ENCODE data around the gene MYO5B. TPM values are rescaled to one million over a fixed set of nuclear protein-coding genes. Genes with fewer than 3 reads are reported as not detected.
A peak's percentile ranks its signal among the peaks of the same experiment; 100 is the strongest.

The MYO5B gene
- total and polyA plus RNA-seq, 9 of the 15 experiments (the other 6 are each of a cell fraction or from before 2014, with no cell fraction given) = 0.07 to 0.42 (median 0.28) TPM

GRCh38 chr18:49813319-49814146 is 381.4 kb downstream of the MYO5B start, which contains the start of gene ACAA2 (continued):
- TF ChIP-seq, protein P1, sequence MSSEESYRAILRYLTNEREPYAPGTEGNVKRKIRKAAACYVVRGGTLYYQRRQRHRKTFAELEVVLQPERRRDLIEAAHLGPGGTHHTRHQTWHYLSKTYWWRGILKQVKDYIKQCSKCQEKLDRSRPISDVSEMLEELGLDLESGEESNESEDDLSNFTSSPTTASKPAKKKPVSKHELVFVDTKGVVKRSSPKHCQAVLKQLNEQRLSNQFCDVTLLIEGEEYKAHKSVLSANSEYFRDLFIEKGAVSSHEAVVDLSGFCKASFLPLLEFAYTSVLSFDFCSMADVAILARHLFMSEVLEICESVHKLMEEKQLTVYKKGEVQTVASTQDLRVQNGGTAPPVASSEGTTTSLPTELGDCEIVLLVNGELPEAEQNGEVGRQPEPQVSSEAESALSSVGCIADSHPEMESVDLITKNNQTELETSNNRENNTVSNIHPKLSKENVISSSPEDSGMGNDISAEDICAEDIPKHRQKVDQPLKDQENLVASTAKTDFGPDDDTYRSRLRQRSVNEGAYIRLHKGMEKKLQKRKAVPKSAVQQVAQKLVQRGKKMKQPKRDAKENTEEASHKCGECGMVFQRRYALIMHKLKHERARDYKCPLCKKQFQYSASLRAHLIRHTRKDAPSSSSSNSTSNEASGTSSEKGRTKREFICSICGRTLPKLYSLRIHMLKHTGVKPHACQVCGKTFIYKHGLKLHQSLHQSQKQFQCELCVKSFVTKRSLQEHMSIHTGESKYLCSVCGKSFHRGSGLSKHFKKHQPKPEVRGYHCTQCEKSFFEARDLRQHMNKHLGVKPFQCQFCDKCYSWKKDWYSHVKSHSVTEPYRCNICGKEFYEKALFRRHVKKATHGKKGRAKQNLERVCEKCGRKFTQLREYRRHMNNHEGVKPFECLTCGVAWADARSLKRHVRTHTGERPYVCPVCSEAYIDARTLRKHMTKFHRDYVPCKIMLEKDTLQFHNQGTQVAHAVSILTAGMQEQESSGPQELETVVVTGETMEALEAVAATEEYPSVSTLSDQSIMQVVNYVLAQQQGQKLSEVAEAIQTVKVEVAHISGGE (CRISPR knock-in tag; IDR thresholded peaks at IDR 0.05) = peak in 1 of 3 experiments; percentile 53; a peak in 1 of 6 replicates
- TF ChIP-seq, protein P2, sequence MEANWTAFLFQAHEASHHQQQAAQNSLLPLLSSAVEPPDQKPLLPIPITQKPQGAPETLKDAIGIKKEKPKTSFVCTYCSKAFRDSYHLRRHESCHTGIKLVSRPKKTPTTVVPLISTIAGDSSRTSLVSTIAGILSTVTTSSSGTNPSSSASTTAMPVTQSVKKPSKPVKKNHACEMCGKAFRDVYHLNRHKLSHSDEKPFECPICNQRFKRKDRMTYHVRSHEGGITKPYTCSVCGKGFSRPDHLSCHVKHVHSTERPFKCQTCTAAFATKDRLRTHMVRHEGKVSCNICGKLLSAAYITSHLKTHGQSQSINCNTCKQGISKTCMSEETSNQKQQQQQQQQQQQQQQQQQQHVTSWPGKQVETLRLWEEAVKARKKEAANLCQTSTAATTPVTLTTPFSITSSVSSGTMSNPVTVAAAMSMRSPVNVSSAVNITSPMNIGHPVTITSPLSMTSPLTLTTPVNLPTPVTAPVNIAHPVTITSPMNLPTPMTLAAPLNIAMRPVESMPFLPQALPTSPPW (CRISPR knock-in tag; IDR thresholded peaks at IDR 0.05) = peak; percentile 38; the same call in 1 of the 2 replicates
- TF ChIP-seq PRDM10 (IDR thresholded peaks at IDR 0.05; ENCODE audit: partially characterized antibody) (peak; percentile 90), KDM1A (IDR thresholded peaks at IDR 0.05) (peak; percentile 17 to 35; a peak in 2 of 4 replicates), MEF2A (IDR thresholded peaks at IDR 0.05; ENCODE audit: control insufficient read depth, low read depth, low read length) (no peak), ZNF507 (tag; conservative IDR thresholded peaks at IDR 0.05) (no peak), IRF9 (tag; IDR thresholded peaks at IDR 0.05) (no peak), SMAD4 (CRISPR knock-in tag; conservative IDR thresholded peaks at IDR 0.05) (peak; percentile 78)
- TF ChIP-seq, protein P3, sequence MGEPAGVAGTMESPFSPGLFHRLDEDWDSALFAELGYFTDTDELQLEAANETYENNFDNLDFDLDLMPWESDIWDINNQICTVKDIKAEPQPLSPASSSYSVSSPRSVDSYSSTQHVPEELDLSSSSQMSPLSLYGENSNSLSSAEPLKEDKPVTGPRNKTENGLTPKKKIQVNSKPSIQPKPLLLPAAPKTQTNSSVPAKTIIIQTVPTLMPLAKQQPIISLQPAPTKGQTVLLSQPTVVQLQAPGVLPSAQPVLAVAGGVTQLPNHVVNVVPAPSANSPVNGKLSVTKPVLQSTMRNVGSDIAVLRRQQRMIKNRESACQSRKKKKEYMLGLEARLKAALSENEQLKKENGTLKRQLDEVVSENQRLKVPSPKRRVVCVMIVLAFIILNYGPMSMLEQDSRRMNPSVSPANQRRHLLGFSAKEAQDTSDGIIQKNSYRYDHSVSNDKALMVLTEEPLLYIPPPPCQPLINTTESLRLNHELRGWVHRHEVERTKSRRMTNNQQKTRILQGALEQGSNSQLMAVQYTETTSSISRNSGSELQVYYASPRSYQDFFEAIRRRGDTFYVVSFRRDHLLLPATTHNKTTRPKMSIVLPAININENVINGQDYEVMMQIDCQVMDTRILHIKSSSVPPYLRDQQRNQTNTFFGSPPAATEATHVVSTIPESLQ (CRISPR knock-in tag; IDR thresholded peaks at IDR 0.05) = 0 out of 2 replicates have a peak, but pooled peaks have one; percentile 27
- TF ChIP-seq, protein P4, sequence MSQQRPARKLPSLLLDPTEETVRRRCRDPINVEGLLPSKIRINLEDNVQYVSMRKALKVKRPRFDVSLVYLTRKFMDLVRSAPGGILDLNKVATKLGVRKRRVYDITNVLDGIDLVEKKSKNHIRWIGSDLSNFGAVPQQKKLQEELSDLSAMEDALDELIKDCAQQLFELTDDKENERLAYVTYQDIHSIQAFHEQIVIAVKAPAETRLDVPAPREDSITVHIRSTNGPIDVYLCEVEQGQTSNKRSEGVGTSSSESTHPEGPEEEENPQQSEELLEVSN (IDR thresholded peaks at IDR 0.05; ENCODE audit: borderline replicate concordance in 1 of 2, extremely low read depth in 1 of 2, insufficient read depth in 1 of 2, insufficient read length in 1 of 2, low read depth in 1 of 2, low read length in 1 of 2, poor library complexity in 1 of 2, severe bottlenecking in 1 of 2) = peak in 1 of 2 experiments; percentile 61
